Measurements from ENCODE around the gene COL20A1. TPM values are rescaled to one million over a fixed set of nuclear protein-coding genes. Genes with fewer than 3 reads are reported as not detected.

The COL20A1 gene
- total and polyA plus RNA-seq, 12 donors: 0.26 to 0.30 TPM; not detected in 10

DNA sequence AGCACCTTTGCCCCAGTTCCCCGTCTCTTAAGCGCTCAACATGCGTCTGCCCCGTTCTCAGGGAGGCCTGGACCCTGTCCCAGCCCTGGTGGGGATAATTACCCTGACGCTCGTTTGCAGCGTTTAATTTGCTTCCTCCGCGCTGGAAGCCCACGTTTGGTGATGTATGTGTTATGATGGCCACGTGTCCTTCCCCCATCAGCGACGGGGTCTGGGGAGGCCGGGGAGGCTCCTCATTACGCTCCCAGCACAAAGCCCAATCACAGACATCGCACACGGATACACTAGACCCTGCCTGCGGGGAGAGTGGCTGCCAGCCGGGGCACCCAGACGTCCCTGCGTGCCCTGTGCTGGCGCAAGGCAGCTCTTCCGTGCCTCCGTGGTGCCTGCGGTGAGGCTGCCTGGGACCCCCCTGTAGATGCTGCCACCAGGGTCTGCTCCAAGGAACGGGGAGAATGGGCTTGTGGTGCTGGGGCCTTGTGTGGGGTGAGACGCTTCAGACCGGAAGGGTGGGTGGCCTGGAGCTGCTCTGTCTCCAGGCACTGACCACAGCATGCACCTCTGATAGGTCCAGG is 78.4 kb downstream of the COL20A1 start:
- Histone ChIP-seq H3K9me3 (no peaks in the 10 kb centered on the region), H3K27me3 (peaks cover 7 to 50% (median 36%) of the 10 kb centered on the region in 7 donors), H3K4me1 (peaks cover 4 to 15% (median 10%) of the 10 kb centered on the region in 9 donors), H3K27ac (no peak overlapping the region), H3K36me3 (no peaks in the 10 kb centered on the region), H3K4me3 (no peak overlapping the region)
- 69 to 74% methylated on average over 28 of the region's 28 CpGs for WGBS, 2 donors
- DNase-seq: no peak
- intact Hi-C loops (cut with DNase I): no loop called here
- TF ChIP-seq, protein P1, sequence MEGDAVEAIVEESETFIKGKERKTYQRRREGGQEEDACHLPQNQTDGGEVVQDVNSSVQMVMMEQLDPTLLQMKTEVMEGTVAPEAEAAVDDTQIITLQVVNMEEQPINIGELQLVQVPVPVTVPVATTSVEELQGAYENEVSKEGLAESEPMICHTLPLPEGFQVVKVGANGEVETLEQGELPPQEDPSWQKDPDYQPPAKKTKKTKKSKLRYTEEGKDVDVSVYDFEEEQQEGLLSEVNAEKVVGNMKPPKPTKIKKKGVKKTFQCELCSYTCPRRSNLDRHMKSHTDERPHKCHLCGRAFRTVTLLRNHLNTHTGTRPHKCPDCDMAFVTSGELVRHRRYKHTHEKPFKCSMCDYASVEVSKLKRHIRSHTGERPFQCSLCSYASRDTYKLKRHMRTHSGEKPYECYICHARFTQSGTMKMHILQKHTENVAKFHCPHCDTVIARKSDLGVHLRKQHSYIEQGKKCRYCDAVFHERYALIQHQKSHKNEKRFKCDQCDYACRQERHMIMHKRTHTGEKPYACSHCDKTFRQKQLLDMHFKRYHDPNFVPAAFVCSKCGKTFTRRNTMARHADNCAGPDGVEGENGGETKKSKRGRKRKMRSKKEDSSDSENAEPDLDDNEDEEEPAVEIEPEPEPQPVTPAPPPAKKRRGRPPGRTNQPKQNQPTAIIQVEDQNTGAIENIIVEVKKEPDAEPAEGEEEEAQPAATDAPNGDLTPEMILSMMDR (IDR thresholded peaks at IDR 0.05): no peak
- ATAC-seq: no peak

DNA sequence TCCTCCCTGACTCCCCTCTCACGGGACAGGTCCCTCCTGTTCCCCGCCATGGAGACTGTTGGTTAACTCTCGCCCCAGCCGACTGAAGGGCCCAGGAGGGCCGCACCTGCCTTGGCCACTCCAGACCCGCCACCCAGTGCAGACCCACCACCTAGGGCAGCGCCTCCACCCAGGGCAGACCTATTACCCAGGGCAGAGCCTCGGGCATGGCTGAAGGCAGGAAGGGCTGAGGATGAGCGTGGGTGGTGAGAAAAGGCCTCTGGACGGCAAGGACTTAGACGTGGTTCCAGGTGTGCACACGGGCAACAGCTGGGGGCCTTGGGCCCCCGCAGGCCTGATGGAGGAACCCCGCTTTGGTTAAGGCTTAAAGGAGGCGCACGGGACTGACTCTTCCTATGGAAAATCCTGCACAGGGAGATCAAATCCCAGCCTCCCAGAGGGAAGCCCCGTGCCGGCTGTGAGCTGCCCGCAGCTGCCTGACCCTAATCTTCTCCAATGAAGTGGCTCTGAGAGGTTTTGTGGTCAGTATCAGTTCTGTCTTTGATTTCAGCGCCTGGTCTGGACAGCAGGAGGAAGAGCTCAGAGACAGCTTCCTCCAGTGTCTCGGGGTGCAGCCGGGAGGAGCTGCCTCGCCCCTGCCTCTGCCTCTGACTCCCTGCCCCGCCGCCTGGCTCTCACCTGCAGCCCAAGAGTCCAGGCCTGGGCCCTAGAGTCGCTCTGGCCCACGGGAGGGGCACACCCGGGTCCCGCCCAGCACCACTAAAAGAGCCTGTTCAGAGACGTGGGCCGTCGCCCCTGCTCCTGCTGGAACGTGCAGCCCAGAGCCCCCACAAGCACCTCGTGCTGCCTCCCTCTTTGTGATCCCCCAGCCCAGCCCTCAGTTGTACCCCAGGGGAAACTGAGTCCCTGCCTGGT is 80.2 kb downstream of the COL20A1 start:
- H3K36me3 ChIP-seq: no peaks in the 10 kb centered on the region
- no peak for ATAC-seq
- no peak overlapping the region for H3K4me3 ChIP-seq
- H3K27ac ChIP-seq: no peak overlapping the region
- H3K9me3 ChIP-seq: no peaks in the 10 kb centered on the region
- TF ChIP-seq, protein P1 (IDR thresholded peaks at IDR 0.05): no peak
- 59 to 69% methylated on average over 31 to 34 of the region's 34 CpGs for WGBS, 2 donors
- peak in 1 of 2 donors; percentile 2 for DNase-seq
- intact Hi-C loops (cut with DNase I): no loop called here
- peaks cover 7 to 68% (median 54%) of the 10 kb centered on the region in 7 donors for H3K27me3 ChIP-seq
- H3K4me1 ChIP-seq: peaks cover 4 to 15% (median 10%) of the 10 kb centered on the region in 9 donors

DNA sequence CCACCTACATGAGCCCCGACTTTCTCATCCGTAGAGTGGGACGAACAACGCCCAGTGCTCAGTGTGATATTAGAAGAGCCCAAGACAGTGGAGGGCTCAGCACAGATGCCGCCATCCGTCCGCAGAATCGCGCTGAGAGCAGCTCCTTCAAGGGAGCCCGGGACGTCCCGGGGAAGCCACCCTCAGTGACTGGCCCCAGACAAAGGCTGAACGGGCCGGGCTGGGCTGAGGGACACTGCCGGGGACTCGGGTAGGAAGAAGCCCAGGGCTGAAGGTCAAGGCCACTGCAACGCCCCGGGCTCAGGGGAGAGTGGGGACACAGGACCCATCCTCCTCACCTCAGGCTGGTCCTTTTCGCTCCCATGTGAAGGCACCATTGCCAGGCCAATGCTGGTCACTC is 81.0 kb downstream of the COL20A1 start:
- TF ChIP-seq, protein P1 (IDR thresholded peaks at IDR 0.05): no peak
- intact Hi-C loops (cut with DNase I): no loop called here
- 86% methylated on average over 19 of the region's 19 CpGs for WGBS, 2 donors
- DNase-seq (peak in 1 of 2 donors; percentile 6), ATAC-seq (no peak)
- H3K4me1 ChIP-seq: peaks cover 4 to 15% (median 10%) of the 10 kb centered on the region in 9 donors
- no peak overlapping the region for H3K4me3 ChIP-seq
- H3K27ac ChIP-seq: no peak overlapping the region
- H3K36me3 ChIP-seq: no peaks in the 10 kb centered on the region
- H3K27me3 ChIP-seq: peaks cover 7 to 75% (median 60%) of the 10 kb centered on the region in 7 donors
- no peaks in the 10 kb centered on the region for H3K9me3 ChIP-seq

DNA sequence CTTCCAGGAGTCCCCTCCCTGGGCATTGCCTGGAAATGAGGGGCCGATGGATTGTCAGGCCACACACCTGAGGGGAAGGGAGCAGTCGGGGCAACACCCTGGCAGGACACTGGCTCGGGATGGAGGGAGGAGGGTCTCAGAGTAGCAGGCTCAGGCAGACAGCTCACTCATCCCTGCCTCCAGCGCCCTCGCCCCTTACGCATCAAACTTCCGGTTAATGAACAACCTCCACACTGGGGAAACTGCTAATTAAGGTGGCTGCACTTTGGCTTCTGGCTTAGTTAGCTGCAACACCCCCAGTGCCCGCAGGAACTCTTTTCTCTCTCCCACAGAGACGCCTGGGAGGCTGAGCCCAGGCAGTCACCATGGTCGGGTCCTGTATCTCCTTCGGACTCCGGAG is 81.5 kb downstream of the COL20A1 start:
- peak in 1 of 2 donors; percentile 7 for DNase-seq

More for the DNA sequence above, 81.5 kb downstream of the COL20A1 start:
- H3K4me3 ChIP-seq: no peak overlapping the region
- TF ChIP-seq, protein P1 (IDR thresholded peaks at IDR 0.05): no peak
- H3K36me3 ChIP-seq: no peaks in the 10 kb centered on the region
- intact Hi-C loops (cut with DNase I): no loop called here
- H3K4me1 ChIP-seq: peaks cover 4 to 15% (median 10%) of the 10 kb centered on the region in 9 donors
- peaks cover 7 to 78% (median 62%) of the 10 kb centered on the region in 7 donors for H3K27me3 ChIP-seq
- no peaks in the 10 kb centered on the region for H3K9me3 ChIP-seq
- no peak overlapping the region for H3K27ac ChIP-seq
- 60 to 66% methylated on average over 12 of the region's 12 CpGs for WGBS, 2 donors
- no peak for ATAC-seq

Measured in heart right ventricle (tissue), 16 donors.